GM18498 (cell line): ENCODE measurements around the gene TIFAB.
A peak's percentile ranks its signal among the peaks of the same experiment; 100 is the strongest.

Source experiments
- ATAC-seq: cut with Tn5 transposase; IDR thresholded peaks from one replicate; pipeline ENCODE4 v1.9.1; 2021; ENCODE audit warnings: mild to moderate bottlenecking, moderate library complexity; ENCODE audit not compliant: unreplicated experiment

TIFAB gene

GRCh38 chr5:135428586-135428985, 23.6 kb downstream of the TIFAB start:
- ATAC-seq: no peak

- peak; percentile 91 for ATAC-seq
Observed at GRCh38 chr5:135426102-135427082, 25.8 kb downstream of the TIFAB start.

- no peak for ATAC-seq
Observed at GRCh38 chr5:135425641-135426040, 26.5 kb downstream of the TIFAB start.

- ATAC-seq: no peak
Observed at GRCh38 chr5:135423846-135424168, 28.3 kb downstream of the TIFAB start.

- ATAC-seq: no peak
Observed at GRCh38 chr5:135423146-135423845, 28.9 kb downstream of the TIFAB start.

- no peak for ATAC-seq
Observed at GRCh38 chr5:135422419-135422818, 29.7 kb downstream of the TIFAB start.

GRCh38 chr5:135417083-135417482, 35.1 kb downstream of the TIFAB start:
- ATAC-seq: no peak

- ATAC-seq: no peak
Observed at GRCh38 chr5:135405082-135405481, 47.1 kb downstream of the TIFAB start.

GRCh38 chr5:135402031-135402430, 50.1 kb downstream of the TIFAB start:
- ATAC-seq: no peak

- ATAC-seq: no peak
Observed at GRCh38 chr5:135400866-135401265, 51.3 kb downstream of the TIFAB start.

- ATAC-seq: no peak
Observed at GRCh38 chr5:135399794-135400542, 52.2 kb downstream of the TIFAB start.

- peak; percentile 90 for ATAC-seq
Observed at GRCh38 chr5:135398855-135399793, 53.0 kb downstream of the TIFAB start, which contains the start of gene MACROH2A1. MACROH2A1 (minus strand) TSS chr5:135399231; CDS start chr5:135389093, 10,138 bp downstream.

- ATAC-seq: peak; percentile 40
Observed at GRCh38 chr5:135398160-135398854, 53.8 kb downstream of the TIFAB start.
